ENCODE data around the gene DIP2B.

DNA sequence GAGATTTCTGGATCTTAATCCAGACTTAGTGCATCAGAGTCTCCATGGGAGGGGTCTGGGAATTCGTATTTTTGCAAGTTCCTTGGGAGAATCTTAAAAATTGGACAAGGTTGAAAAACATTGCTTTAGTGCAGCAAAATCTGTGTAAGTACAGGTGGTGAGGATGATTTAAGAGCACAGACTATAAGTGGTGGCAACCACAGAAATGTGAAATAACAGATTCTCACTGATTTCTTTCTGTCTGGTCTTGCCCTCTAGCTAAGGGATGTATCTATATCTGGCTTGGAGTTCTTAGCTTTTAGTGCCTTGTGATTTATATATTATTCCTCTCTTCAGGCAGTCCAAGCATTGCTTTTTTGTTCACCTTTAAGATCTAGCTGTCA, 116.2 kb downstream of the DIP2B start:
- no peak for TF ChIP-seq CTCF (conservative IDR thresholded peaks at IDR 0.05 in 1 of 2, IDR thresholded peaks at IDR 0.05 in 1 of 2; ENCODE audit: extremely low read depth in 1 of 2, insufficient read depth in 1 of 2, low read depth in 1 of 2, low read length in 2 of 2)
- TF ChIP-seq EZH2 (IDR thresholded peaks at IDR 0.05; ENCODE audit: borderline replicate concordance, low read length), result no peak
